Testis (tissue), 2 donors: Measurements from ENCODE around the gene MACROD1.

Experiments used
- POLR2A ChIP-seq: fragments of 450-650 bp; IDR thresholded peaks from one replicate; pipeline ENCODE4 v1.6.1; 2017; ENCODE audit warnings: antibody characterized with exemption, mild to moderate bottlenecking, moderate library complexity
- TF ChIP-seq, protein P1 (sequence below), 3 experiments: fragments of 450-650 bp in 2 of 3; fragments of 200-600 bp in 1 of 3; sonication (generic) in 1 of 3; IDR thresholded peaks; one replicate each; pipeline ENCODE4 v1.5.1; 2016 to 2019; ENCODE audit warnings: antibody characterized with exemption in 3 of 3, mild to moderate bottlenecking in 2 of 3, moderate library complexity in 1 of 3

DNA sequence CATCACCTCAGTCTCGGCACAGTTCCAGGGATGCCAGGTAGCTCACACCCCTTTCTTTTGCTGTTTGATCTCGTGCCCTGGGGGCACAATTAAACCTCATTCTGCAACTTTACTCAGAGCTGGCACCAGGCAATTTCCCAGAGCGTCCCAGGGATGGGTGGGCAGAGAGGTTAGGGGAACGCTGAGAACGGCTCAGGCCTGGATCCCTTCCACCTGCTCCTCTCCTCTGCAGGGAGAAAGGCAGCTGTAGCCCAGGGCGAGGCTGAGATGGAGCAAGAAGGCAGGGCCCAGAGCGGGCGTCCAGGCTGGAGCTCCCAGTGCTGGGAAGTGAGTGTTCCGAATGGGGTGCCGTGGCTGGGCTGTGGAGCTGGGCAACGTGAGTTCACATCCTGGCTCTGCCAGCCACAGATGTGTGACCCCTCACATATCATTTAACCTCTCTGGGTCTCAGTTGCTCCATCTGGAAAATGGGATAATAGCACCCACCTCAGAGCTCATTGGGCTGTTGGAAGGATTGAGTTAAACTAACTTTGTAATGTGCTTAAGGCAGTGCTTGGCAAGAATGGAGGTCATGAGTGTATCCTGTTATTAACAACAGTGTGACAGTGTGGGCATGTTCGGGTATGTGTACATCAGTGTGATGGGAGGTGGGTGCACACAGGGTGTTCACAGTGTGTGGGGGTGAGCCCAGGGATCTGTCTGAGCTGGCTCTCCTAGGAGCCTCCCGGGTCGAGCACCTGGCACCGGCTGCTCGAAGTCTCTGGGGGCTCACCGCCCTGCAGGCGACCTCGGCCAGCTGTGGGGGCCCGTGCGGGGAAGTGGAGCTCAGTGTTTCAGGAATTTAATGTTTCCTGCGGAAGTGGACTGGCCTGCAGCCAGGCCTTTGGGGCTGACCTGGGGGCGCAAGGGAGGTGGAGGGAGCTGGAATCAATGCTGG, 164.2 kb downstream of the MACROD1 start:
- TF ChIP-seq, protein P1, sequence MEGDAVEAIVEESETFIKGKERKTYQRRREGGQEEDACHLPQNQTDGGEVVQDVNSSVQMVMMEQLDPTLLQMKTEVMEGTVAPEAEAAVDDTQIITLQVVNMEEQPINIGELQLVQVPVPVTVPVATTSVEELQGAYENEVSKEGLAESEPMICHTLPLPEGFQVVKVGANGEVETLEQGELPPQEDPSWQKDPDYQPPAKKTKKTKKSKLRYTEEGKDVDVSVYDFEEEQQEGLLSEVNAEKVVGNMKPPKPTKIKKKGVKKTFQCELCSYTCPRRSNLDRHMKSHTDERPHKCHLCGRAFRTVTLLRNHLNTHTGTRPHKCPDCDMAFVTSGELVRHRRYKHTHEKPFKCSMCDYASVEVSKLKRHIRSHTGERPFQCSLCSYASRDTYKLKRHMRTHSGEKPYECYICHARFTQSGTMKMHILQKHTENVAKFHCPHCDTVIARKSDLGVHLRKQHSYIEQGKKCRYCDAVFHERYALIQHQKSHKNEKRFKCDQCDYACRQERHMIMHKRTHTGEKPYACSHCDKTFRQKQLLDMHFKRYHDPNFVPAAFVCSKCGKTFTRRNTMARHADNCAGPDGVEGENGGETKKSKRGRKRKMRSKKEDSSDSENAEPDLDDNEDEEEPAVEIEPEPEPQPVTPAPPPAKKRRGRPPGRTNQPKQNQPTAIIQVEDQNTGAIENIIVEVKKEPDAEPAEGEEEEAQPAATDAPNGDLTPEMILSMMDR (IDR thresholded peaks at IDR 0.05): no peak
- no peak for TF ChIP-seq POLR2A
